ENCODE results near the gene ZC3H4. TPM values are rescaled to one million over a fixed set of nuclear protein-coding genes. Genes with fewer than 3 reads are reported as not detected.
A peak's percentile ranks its signal among the peaks of the same experiment; 100 is the strongest.

The ZC3H4 gene
- total and polyA plus RNA-seq, 10 of the 15 experiments (the other 5 are each of a cell fraction or from before 2014, with no cell fraction given) = 5.1 to 86.3 (median 15.5) TPM

DNA sequence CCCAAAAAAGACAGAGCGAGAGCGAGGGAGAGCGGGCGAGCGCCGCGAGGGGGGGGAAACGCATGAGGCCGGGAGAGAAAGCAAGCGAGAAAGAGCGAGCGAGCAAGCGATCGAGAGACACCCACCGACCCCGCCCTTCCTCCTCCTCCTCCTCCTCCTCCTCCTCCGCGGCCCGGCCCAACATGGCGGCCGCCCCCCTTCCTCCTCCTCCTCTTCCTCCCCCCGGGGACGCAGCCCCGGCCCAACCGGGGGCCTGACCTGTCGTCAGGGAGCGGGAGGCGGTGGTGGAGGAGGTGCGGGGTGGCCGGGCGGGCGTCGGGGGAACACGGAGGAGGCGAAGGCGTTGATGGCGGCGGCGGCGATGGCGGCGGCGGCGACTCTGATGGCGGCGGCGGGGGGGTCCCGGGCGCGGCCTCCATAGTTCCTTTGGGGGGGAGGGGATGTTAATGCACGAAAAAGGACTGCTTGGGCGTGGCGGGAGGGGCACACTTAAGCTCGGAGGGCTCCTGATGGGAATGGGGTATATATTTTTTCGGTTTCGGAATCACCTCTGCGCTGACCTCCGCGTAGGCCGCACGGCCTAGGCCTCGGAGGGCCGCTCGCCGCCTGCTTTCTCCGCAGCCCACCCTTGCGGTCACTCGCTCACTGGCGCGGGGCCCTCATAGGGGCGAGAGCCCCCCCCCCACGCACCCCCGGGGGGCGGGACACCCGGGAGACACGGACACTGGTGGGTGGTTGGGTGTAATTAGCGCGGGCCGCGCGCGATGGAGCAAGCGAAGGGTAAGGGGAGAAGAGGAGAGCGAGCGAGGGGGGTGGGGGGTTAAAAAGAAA is 1.2 kb downstream of the ZC3H4 start (continued):
- TF ChIP-seq, protein P1, sequence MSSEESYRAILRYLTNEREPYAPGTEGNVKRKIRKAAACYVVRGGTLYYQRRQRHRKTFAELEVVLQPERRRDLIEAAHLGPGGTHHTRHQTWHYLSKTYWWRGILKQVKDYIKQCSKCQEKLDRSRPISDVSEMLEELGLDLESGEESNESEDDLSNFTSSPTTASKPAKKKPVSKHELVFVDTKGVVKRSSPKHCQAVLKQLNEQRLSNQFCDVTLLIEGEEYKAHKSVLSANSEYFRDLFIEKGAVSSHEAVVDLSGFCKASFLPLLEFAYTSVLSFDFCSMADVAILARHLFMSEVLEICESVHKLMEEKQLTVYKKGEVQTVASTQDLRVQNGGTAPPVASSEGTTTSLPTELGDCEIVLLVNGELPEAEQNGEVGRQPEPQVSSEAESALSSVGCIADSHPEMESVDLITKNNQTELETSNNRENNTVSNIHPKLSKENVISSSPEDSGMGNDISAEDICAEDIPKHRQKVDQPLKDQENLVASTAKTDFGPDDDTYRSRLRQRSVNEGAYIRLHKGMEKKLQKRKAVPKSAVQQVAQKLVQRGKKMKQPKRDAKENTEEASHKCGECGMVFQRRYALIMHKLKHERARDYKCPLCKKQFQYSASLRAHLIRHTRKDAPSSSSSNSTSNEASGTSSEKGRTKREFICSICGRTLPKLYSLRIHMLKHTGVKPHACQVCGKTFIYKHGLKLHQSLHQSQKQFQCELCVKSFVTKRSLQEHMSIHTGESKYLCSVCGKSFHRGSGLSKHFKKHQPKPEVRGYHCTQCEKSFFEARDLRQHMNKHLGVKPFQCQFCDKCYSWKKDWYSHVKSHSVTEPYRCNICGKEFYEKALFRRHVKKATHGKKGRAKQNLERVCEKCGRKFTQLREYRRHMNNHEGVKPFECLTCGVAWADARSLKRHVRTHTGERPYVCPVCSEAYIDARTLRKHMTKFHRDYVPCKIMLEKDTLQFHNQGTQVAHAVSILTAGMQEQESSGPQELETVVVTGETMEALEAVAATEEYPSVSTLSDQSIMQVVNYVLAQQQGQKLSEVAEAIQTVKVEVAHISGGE (CRISPR knock-in tag; IDR thresholded peaks at IDR 0.05) = peak; percentile 23; the same call in 1 of the 2 replicates
- no peak for TF ChIP-seq STAT1 (conservative IDR thresholded peaks at IDR 0.05)
- TF ChIP-seq RBBP5 (conservative IDR thresholded peaks at IDR 0.05) = no peak
- TF ChIP-seq, protein P2, sequence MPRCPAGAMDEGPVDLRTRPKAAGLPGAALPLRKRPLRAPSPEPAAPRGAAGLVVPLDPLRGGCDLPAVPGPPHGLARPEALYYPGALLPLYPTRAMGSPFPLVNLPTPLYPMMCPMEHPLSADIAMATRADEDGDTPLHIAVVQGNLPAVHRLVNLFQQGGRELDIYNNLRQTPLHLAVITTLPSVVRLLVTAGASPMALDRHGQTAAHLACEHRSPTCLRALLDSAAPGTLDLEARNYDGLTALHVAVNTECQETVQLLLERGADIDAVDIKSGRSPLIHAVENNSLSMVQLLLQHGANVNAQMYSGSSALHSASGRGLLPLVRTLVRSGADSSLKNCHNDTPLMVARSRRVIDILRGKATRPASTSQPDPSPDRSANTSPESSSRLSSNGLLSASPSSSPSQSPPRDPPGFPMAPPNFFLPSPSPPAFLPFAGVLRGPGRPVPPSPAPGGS (IDR thresholded peaks at IDR 0.05; ENCODE audit: borderline replicate concordance, insufficient read depth, low read depth, low read length, poor library complexity, severe bottlenecking) = peak; percentile 18
- TF ChIP-seq, protein P3, sequence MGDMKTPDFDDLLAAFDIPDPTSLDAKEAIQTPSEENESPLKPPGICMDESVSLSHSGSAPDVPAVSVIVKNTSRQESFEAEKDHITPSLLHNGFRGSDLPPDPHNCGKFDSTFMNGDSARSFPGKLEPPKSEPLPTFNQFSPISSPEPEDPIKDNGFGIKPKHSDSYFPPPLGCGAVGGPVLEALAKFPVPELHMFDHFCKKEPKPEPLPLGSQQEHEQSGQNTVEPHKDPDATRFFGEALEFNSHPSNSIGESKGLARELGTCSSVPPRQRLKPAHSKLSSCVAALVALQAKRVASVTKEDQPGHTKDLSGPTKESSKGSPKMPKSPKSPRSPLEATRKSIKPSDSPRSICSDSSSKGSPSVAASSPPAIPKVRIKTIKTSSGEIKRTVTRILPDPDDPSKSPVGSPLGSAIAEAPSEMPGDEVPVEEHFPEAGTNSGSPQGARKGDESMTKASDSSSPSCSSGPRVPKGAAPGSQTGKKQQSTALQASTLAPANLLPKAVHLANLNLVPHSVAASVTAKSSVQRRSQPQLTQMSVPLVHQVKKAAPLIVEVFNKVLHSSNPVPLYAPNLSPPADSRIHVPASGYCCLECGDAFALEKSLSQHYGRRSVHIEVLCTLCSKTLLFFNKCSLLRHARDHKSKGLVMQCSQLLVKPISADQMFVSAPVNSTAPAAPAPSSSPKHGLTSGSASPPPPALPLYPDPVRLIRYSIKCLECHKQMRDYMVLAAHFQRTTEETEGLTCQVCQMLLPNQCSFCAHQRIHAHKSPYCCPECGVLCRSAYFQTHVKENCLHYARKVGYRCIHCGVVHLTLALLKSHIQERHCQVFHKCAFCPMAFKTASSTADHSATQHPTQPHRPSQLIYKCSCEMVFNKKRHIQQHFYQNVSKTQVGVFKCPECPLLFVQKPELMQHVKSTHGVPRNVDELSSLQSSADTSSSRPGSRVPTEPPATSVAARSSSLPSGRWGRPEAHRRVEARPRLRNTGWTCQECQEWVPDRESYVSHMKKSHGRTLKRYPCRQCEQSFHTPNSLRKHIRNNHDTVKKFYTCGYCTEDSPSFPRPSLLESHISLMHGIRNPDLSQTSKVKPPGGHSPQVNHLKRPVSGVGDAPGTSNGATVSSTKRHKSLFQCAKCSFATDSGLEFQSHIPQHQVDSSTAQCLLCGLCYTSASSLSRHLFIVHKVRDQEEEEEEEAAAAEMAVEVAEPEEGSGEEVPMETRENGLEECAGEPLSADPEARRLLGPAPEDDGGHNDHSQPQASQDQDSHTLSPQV (IDR thresholded peaks at IDR 0.05) = peak; percentile 82; the same call in 1 of the 2 replicates
- peak; percentile 25; the same call in 1 of the 2 replicates for TF ChIP-seq PML (IDR thresholded peaks at IDR 0.05; ENCODE audit: low read length)
- TF ChIP-seq EED (IDR thresholded peaks at IDR 0.05; ENCODE audit: low read depth) = no peak
- TF ChIP-seq, protein P4, sequence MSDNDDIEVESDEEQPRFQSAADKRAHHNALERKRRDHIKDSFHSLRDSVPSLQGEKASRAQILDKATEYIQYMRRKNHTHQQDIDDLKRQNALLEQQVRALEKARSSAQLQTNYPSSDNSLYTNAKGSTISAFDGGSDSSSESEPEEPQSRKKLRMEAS (IDR thresholded peaks at IDR 0.05; ENCODE audit: low read depth, low read length) = no peak
- peak; percentile 62 for TF ChIP-seq IKZF1 (conservative IDR thresholded peaks at IDR 0.05)
- TF ChIP-seq NR2F1 (conservative IDR thresholded peaks at IDR 0.05) = peak; percentile 84
- TF ChIP-seq, protein P5, sequence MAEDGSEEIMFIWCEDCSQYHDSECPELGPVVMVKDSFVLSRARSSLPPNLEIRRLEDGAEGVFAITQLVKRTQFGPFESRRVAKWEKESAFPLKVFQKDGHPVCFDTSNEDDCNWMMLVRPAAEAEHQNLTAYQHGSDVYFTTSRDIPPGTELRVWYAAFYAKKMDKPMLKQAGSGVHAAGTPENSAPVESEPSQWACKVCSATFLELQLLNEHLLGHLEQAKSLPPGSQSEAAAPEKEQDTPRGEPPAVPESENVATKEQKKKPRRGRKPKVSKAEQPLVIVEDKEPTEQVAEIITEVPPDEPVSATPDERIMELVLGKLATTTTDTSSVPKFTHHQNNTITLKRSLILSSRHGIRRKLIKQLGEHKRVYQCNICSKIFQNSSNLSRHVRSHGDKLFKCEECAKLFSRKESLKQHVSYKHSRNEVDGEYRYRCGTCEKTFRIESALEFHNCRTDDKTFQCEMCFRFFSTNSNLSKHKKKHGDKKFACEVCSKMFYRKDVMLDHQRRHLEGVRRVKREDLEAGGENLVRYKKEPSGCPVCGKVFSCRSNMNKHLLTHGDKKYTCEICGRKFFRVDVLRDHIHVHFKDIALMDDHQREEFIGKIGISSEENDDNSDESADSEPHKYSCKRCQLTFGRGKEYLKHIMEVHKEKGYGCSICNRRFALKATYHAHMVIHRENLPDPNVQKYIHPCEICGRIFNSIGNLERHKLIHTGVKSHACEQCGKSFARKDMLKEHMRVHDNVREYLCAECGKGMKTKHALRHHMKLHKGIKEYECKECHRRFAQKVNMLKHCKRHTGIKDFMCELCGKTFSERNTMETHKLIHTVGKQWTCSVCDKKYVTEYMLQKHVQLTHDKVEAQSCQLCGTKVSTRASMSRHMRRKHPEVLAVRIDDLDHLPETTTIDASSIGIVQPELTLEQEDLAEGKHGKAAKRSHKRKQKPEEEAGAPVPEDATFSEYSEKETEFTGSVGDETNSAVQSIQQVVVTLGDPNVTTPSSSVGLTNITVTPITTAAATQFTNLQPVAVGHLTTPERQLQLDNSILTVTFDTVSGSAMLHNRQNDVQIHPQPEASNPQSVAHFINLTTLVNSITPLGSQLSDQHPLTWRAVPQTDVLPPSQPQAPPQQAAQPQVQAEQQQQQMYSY (CRISPR knock-in tag; IDR thresholded peaks at IDR 0.05) = peak; percentile 28
- TF ChIP-seq IKZF2 (IDR thresholded peaks at IDR 0.05) = peak; percentile 41 to 57; a peak in 2 of 4 replicates
- no peak for TF ChIP-seq BCL11A (IDR thresholded peaks at IDR 0.05; ENCODE audit: low read depth, low read length)
- TF ChIP-seq, protein P6, sequence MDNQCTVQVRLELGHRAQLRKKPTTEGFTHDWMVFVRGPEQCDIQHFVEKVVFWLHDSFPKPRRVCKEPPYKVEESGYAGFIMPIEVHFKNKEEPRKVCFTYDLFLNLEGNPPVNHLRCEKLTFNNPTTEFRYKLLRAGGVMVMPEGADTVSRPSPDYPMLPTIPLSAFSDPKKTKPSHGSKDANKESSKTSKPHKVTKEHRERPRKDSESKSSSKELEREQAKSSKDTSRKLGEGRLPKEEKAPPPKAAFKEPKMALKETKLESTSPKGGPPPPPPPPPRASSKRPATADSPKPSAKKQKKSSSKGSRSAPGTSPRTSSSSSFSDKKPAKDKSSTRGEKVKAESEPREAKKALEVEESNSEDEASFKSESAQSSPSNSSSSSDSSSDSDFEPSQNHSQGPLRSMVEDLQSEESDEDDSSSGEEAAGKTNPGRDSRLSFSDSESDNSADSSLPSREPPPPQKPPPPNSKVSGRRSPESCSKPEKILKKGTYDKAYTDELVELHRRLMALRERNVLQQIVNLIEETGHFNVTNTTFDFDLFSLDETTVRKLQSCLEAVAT (IDR thresholded peaks at IDR 0.05) = peak; percentile 8

Measured in GM12878 (cell line).